ENCODE measurements around the gene KRT73. TPM values are rescaled to one million over a fixed set of nuclear protein-coding genes. Genes with fewer than 3 reads are reported as not detected.

KRT73 gene
- total RNA-seq, 1 donor from 2014 or later = not detected

DNA sequence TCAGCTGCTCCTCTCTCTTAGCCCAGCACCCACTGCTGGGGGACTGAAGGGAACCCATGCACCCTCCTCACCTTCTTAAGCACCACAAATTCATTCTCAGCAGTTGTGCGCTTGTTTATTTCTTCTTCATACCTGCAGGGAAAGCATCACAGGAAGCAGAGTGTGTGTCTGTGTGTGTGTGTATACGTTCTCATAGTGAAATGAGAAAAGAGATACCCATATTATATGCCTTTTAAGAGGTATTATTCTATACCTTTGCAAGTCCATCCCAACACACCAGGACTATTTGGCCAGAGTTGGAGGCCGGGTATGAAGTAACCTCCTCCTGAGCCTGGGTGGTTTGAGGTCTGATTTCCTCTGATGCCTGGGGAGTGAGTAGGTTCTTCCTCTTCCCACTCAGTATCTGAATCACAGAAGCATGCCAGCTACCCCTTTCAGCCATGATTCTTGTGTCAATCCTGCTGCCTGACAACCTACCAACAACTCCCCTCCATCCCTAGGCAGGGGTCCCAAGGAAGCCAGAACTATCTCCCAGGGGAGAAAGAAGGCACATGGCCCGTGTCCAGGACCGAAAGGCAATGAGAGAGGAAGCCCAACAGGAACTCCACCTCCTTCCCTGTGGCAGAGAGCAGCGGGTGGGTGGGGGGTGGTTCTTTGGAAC lies 3.0 kb downstream of the KRT73 start:
- H3K27me3 Mint-ChIP-seq = peaks cover 40% of the 10 kb centered on the region
- DNase-seq (ENCODE audit: extremely low spot score, unreplicated experiment) = no peak
- no peak overlapping the region for H3K4me3 Mint-ChIP-seq
- H3K9me3 Mint-ChIP-seq = no peaks in the 10 kb centered on the region
- TF ChIP-seq, protein P1, sequence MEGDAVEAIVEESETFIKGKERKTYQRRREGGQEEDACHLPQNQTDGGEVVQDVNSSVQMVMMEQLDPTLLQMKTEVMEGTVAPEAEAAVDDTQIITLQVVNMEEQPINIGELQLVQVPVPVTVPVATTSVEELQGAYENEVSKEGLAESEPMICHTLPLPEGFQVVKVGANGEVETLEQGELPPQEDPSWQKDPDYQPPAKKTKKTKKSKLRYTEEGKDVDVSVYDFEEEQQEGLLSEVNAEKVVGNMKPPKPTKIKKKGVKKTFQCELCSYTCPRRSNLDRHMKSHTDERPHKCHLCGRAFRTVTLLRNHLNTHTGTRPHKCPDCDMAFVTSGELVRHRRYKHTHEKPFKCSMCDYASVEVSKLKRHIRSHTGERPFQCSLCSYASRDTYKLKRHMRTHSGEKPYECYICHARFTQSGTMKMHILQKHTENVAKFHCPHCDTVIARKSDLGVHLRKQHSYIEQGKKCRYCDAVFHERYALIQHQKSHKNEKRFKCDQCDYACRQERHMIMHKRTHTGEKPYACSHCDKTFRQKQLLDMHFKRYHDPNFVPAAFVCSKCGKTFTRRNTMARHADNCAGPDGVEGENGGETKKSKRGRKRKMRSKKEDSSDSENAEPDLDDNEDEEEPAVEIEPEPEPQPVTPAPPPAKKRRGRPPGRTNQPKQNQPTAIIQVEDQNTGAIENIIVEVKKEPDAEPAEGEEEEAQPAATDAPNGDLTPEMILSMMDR (conservative IDR thresholded peaks at IDR 0.05) = no peak
- no peak overlapping the region for H3K27ac Mint-ChIP-seq
- no peaks in the 10 kb centered on the region for H3K36me3 Mint-ChIP-seq
- no peaks in the 10 kb centered on the region for H3K4me1 Mint-ChIP-seq (ENCODE audit: unreplicated experiment)

- Mint-ChIP-seq H3K36me3 (no peaks in the 10 kb centered on the region), H3K4me3 (no peak overlapping the region), H3K27ac (no peak overlapping the region), H3K9me3 (no peaks in the 10 kb centered on the region), H3K27me3 (peaks cover 39% of the 10 kb centered on the region), H3K4me1 (ENCODE audit: unreplicated experiment) (no peaks in the 10 kb centered on the region)
- TF ChIP-seq, protein P1 (conservative IDR thresholded peaks at IDR 0.05) = no peak
- peak; percentile 51 for DNase-seq (ENCODE audit: extremely low spot score, unreplicated experiment)
These were observed 3.8 kb downstream of the KRT73 start for GRCh38 chr12:52614381-52615207.

GRCh38 chr12:52613384-52614030 lies 4.9 kb downstream of the KRT73 start:
- Mint-ChIP-seq H3K27ac (no peak overlapping the region), H3K36me3 (no peaks in the 10 kb centered on the region), H3K9me3 (no peaks in the 10 kb centered on the region), H3K4me1 (ENCODE audit: unreplicated experiment) (no peaks in the 10 kb centered on the region), H3K27me3 (peaks cover 43% of the 10 kb centered on the region), H3K4me3 (no peak overlapping the region)
- TF ChIP-seq, protein P1 (conservative IDR thresholded peaks at IDR 0.05) = no peak
- peak; percentile 24 for DNase-seq (ENCODE audit: extremely low spot score, unreplicated experiment)

- Mint-ChIP-seq H3K36me3 (no peaks in the 10 kb centered on the region), H3K4me1 (ENCODE audit: unreplicated experiment) (no peaks in the 10 kb centered on the region), H3K4me3 (no peak overlapping the region), H3K9me3 (no peaks in the 10 kb centered on the region), H3K27ac (no peak overlapping the region), H3K27me3 (peaks cover 47% of the 10 kb centered on the region)
- TF ChIP-seq, protein P1 (conservative IDR thresholded peaks at IDR 0.05) = no peak
- DNase-seq (ENCODE audit: extremely low spot score, unreplicated experiment) = peak; percentile 10
These were observed 5.7 kb downstream of the KRT73 start for GRCh38 chr12:52612431-52613383.

DNA sequence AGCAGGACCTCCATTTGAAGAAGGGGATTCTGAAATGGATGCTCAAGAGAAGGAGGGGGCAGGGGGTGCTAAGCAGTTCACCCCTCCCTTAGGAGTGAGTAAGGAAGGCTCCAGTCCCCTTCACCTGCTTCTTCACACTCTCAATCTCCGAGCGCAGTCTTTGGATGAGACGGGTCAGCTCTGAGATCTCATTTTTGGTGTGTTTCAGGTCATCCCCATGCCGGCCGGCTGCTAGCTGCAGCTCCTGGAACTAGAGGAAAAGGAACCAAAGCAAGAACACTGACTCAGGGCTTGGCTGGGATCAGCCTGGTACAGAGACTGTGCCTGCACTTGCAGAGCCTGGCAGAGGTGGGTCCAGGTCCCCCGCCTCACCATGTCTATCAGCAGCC lies 7.3 kb downstream of the KRT73 start:
- Mint-ChIP-seq H3K36me3 (no peaks in the 10 kb centered on the region), H3K27me3 (peaks cover 47% of the 10 kb centered on the region), H3K4me3 (no peak overlapping the region), H3K27ac (no peak overlapping the region), H3K4me1 (ENCODE audit: unreplicated experiment) (no peaks in the 10 kb centered on the region), H3K9me3 (no peaks in the 10 kb centered on the region)
- DNase-seq (ENCODE audit: extremely low spot score, unreplicated experiment) = peak; percentile 36
- TF ChIP-seq, protein P1 (conservative IDR thresholded peaks at IDR 0.05) = no peak

Data from type B pancreatic cell (in vitro differentiated cells).